Stomach (tissue), 4 donors: ENCODE measurements around the gene GLB1L3.

ENCODE experiments used
- CTCF ChIP-seq, 7 experiments: fragments of 450-650 bp in 4 of 7; fragments of 200-600 bp in 3 of 7; sonication (generic) in 3 of 7; IDR thresholded peaks; one replicate each; pipeline ENCODE4 v1.5.1; 2016 to 2019; ENCODE audit warnings: antibody characterized with exemption in 7 of 7, control low read depth in 2 of 7, mild to moderate bottlenecking in 1 of 7
- EP300 ChIP-seq: sonication (generic); formaldehyde crosslinking; IDR thresholded peaks from one replicate; pipeline ENCODE4 v1.6.1; 2017; ENCODE audit warnings: antibody characterized with exemption
- POLR2AphosphoS5 ChIP-seq, 3 donors: sonication (generic); formaldehyde crosslinking; IDR thresholded peaks; one replicate each; pipeline ENCODE4 v1.6.1; 2016; ENCODE audit warnings: antibody characterized with exemption in 3 of 3

GRCh38 chr11:134275188-134275533, 1.0 kb upstream of the GLB1L3 start:
- TF ChIP-seq CTCF (IDR thresholded peaks at IDR 0.05) (no peak), POLR2AphosphoS5 (IDR thresholded peaks at IDR 0.05) (no peak), EP300 (no peak)
